Duodenal mucosa (tissue), 2 donors: Measurements from ENCODE around the gene DPCD.

ENCODE experiments used
- H3K27ac ChIP-seq: one replicate; pipeline ENCODE4 v1.7.0; 2013; ENCODE audit warnings: low read depth, low read length
- H3K27me3 ChIP-seq, 2 donors: one replicate each; pipeline ENCODE4 v1.7.0; 2013; ENCODE audit warnings: low read length in 2 of 2, control low read depth in 1 of 2; ENCODE audit not compliant: insufficient read depth in 2 of 2, control insufficient read depth in 1 of 2
- H3K36me3 ChIP-seq, 2 donors: one replicate each; pipeline ENCODE4 v1.7.0; 2013; ENCODE audit warnings: low read length in 2 of 2, control low read depth in 1 of 2; ENCODE audit not compliant: insufficient read depth in 2 of 2, control insufficient read depth in 1 of 2
- H3K4me1 ChIP-seq, 2 donors: one replicate each; pipeline ENCODE4 v1.7.0; 2013; ENCODE audit warnings: low read length in 2 of 2, control low read depth in 1 of 2; ENCODE audit not compliant: insufficient read depth in 2 of 2, control insufficient read depth in 1 of 2
- H3K4me3 ChIP-seq, 2 donors: one replicate each; pipeline ENCODE4 v1.7.0; 2013; ENCODE audit warnings: low read length in 2 of 2, low read depth in 1 of 2
- H3K9ac ChIP-seq, 2 donors: one replicate each; pipeline ENCODE4 v1.7.0; 2013; ENCODE audit warnings: low read length in 2 of 2, low read depth in 1 of 2
- H3K9me3 ChIP-seq, 2 donors: one replicate each; pipeline ENCODE4 v1.7.0; 2013; ENCODE audit warnings: low read length in 2 of 2, control low read depth in 1 of 2; ENCODE audit not compliant: control insufficient read depth in 1 of 2

Gene DPCD

DNA sequence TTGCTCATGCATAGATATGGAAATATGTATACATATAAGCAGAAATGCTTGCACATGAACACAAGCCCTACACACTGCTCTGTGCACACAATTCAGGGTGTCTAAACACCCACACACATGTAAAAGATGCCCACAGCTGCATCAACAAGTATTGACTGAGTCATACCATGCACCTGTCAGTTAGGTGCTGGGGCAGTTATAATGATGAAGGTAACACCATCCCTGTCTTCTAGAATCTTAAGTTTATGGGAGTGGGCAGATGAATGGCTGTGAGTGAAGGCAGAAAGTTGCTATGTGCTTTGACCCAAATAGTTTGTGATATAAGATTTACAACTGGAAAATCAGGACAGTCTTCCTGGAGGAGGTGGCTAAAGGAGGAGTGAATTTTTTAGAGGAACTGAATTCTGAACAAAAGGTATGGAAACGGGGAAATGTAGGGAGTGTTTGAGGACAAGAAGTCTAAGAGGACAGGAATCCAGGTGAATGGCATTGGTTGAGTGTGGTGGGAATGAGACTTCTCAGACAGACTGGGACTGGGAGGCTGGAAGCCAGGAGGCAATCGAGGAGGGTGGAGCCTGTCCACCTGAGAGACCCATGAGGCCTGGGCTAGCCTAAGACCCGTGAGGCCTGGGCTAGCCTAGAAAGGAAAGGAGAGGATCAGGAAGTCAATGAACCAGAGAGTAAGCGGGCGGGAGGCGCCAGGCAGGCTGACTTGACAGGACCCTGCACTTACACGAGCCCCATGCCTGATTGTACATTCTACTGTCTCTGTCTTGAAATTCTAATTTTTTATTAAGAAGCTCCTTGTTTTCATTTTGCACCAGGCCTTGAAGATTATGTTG, 20.7 kb upstream of the DPCD start:
- peaks cover 53 to 69% of the 10 kb centered on the region in 2 donors for H3K27me3 ChIP-seq
- H3K9ac ChIP-seq, result no peak overlapping the region
- no peak overlapping the region for H3K4me3 ChIP-seq
- H3K4me1 ChIP-seq, result peaks cover 12 to 24% of the 10 kb centered on the region in 2 donors
- no peak overlapping the region for H3K27ac ChIP-seq
- H3K9me3 ChIP-seq, result no peaks in the 10 kb centered on the region
- H3K36me3 ChIP-seq, result no peaks in the 10 kb centered on the region

DNA sequence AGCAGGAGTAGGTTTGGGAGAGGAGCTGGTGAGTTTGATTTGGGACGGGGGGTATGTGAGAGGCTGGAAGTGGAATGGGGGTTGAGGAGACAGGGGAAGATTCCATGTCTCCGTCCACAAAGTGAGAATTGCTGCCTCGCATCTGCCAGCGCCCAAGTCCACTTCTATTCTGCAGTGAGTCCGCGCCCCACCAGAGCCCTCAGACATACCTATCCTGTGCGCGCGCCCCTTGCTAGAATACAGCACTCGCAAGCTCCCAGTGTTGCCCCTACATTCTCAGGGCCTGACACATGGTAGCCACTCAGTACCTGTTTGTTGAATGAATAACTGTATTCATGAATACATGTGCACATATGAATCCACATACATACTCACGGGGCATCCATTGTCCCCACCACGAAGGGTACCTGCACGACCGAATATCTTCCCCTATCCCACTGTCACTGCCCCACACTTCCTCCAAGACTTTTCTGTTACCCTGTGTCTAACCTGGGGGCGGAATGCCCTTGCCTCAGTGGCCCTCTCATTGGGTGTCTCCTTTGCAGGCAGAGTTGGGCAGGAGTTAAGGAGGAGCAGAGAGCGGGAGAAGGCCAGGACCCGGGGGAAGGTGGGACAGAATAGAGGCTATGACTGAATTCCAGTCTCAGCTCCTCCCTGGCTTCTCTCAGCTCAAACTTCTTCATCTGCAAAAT, 19.9 kb upstream of the DPCD start:
- Histone ChIP-seq H3K9ac (no peak overlapping the region), H3K4me3 (no peak overlapping the region), H3K4me1 (peaks cover 12 to 24% of the 10 kb centered on the region in 2 donors), H3K27me3 (peaks cover 53 to 65% of the 10 kb centered on the region in 2 donors), H3K36me3 (no peaks in the 10 kb centered on the region), H3K27ac (no peak overlapping the region), H3K9me3 (peaks cover 7 to 8% of the 10 kb centered on the region in 2 donors)

DNA sequence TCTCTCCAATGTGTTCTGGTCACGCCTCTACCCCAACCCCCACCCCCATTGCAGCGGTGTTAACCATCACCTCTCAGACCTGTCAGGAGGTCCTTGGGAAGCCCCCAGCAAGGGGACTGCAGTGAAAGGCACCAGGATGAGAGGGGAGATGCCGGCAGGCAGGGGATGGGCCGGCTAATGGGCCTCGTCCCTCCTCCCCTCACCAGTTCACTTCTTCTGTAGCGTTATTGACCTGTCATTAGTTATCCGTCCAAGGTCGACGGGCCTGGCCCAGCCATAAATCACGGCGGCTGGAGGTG, 18.8 kb upstream of the DPCD start:
- H3K27me3 ChIP-seq, result peaks cover 50 to 62% of the 10 kb centered on the region in 2 donors
- H3K9me3 ChIP-seq, result peaks cover 9 to 10% of the 10 kb centered on the region in 2 donors
- no peak overlapping the region for H3K9ac ChIP-seq
- peak overlapping the region in 1 of 2 donors; percentile 79 for H3K4me3 ChIP-seq
- H3K4me1 ChIP-seq, result peaks cover 12 to 24% of the 10 kb centered on the region in 2 donors
- H3K36me3 ChIP-seq, result no peaks in the 10 kb centered on the region
- no peak overlapping the region for H3K27ac ChIP-seq

DNA sequence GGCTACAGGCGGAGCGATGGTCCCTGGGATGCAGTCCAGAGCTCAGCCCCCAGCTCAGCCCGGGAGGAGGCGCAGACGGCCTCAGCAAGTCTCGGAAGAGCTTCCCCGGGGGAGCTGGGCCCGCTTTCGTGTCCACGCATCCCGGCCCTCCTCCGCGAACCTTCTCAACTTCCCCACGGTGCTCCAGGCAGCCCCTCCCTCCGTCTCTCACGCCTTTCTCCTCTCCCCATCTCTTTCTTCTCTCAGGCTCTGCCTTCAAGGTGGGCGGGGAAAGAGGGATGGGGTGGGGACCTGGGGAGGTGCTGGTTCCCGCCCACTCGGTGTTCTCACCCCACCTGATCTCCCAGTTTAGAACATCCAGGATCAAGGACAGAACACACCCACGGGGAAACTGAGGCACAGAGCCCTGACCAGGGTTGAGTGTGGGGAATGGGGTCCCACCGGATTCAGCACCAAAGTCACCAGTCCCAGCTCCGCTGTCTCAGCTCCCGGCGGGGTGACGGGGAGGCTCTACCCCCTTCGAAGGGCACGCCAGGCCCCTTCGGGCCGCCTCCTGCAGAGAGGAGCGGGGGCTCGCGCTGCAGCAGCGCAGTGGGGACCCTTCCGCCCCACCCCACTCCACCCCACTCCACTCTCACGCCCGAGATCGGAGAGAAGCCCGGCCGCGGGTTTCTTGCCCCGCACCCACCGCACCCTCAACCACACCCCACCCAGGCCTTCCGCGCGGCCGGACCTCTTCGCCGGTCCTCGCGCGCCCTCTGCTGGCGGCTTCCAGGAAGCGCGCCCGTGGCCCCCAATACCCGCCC, 18.3 kb upstream of the DPCD start:
- Histone ChIP-seq H3K27ac (no peak overlapping the region), H3K27me3 (peaks cover 48 to 61% of the 10 kb centered on the region in 2 donors), H3K4me3 (peak overlapping the region; percentile 79 to 83)

DNA sequence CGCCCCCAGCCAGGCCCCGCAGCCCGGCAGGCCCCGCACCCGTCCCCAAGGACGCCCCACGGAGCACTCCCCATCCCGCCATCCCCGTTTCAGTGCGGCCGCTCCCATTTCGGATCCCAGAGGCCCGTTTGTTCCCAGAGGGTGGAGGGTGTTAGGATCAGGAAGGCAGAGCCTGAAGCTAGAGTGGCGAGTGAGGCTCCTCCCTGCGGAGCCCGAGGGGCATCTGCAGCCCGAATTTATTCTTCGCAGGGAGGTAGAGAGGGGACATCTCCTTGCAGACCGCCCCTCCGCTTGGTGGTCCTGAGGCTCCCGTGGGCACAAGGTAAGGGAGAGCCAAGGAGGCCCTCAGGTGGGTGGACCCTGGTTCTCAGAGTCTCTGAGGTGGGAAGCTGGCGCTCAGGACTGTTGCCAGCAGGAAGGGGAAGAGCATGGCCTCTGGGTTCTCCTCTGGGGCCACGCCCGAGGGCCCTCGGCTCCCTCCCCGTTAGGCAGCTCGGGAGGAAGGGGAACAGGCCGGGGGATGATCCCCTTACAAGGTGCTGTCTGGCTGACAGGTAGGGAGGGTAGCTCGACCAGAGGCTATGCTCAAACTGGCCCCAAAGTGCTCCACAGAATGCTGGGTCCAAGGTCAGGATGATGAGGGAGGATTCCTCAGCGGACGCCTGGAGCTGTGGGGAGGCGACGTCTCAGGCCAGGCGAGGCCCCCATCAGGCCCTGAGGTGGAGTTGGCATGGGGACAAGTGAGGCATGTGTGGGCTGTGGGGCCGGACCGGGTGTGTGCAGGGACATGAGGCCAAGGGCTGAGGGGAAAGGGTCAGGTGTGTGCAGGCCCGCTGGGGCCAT, 17.5 kb upstream of the DPCD start:
- Histone ChIP-seq H3K9ac (peak overlapping the region; percentile 37 to 43), H3K4me1 (peaks cover 12 to 24% of the 10 kb centered on the region in 2 donors), H3K27me3 (peaks cover 40 to 53% of the 10 kb centered on the region in 2 donors), H3K4me3 (peak overlapping the region; percentile 63 to 83), H3K9me3 (peaks cover 9 to 10% of the 10 kb centered on the region in 2 donors), H3K36me3 (no peaks in the 10 kb centered on the region), H3K27ac (no peak overlapping the region)

More for the DNA sequence above, 18.3 kb upstream of the DPCD start:
- Histone ChIP-seq H3K9me3 (peaks cover 9 to 10% of the 10 kb centered on the region in 2 donors), H3K36me3 (no peaks in the 10 kb centered on the region), H3K9ac (no peak overlapping the region), H3K4me1 (peaks cover 12 to 24% of the 10 kb centered on the region in 2 donors)

DNA sequence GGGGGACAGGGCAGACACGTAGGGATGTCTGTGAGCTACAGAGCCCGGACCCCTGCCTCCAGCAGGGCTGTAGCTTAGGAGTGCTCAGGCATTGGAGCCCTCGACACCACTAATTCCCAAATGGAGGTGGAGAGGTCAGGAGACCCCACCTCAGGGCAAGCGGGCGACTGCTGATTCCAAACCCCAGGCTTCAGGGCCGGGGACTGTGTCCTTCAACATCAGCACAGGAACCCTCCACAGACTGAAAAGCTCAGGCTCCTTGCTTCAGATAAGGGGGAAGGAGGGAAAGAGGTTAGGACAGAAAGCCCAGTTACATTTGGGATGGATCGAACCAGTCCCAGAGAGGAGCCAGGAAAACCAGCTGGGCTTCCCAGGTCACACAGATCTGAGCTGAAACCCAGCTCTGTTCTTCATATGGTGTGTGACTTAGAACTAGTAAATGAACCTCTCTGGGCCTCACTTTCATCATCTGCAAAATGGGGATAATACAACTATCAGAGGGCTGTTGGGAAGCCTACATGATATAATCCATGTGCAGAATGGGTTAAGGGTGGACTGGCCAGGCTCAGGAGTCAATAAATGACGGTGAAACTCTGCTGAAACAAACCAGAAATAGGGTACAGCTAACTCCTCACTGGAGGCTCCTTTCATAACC, 16.7 kb upstream of the DPCD start:
- H3K27ac ChIP-seq, result no peak overlapping the region
- H3K27me3 ChIP-seq, result peaks cover 33 to 45% of the 10 kb centered on the region in 2 donors
- H3K9me3 ChIP-seq, result peaks cover 9 to 10% of the 10 kb centered on the region in 2 donors
- no peak overlapping the region for H3K4me3 ChIP-seq
- H3K9ac ChIP-seq, result no peak overlapping the region
- peaks cover 12 to 21% of the 10 kb centered on the region in 2 donors for H3K4me1 ChIP-seq
- no peaks in the 10 kb centered on the region for H3K36me3 ChIP-seq

DNA sequence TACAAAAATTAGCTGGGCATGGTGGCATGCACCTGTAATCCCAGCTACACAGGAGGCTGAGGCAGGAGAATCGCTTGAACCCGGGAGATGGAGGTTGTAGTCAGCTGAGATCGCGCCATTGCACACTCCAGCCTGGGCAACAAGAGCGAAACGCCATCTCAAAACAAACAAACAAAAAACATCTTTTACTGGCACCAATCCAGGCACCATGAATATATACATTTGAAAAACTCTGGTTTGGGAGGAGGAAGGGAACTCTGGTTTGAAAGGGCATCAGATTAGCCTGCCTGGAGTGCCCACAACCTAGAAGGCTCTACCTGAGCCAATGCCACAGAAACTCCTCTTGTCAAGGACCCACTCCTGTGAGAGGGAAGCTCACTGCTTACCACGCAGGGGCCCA, 16.0 kb upstream of the DPCD start:
- Histone ChIP-seq H3K9me3 (peaks cover 9 to 10% of the 10 kb centered on the region in 2 donors), H3K27ac (no peak overlapping the region), H3K9ac (no peak overlapping the region), H3K36me3 (peaks cover 0 to 7% of the 10 kb centered on the region in 2 donors), H3K4me3 (no peak overlapping the region), H3K4me1 (peaks cover 12 to 15% of the 10 kb centered on the region in 2 donors), H3K27me3 (peaks cover 26 to 40% of the 10 kb centered on the region in 2 donors)

DNA sequence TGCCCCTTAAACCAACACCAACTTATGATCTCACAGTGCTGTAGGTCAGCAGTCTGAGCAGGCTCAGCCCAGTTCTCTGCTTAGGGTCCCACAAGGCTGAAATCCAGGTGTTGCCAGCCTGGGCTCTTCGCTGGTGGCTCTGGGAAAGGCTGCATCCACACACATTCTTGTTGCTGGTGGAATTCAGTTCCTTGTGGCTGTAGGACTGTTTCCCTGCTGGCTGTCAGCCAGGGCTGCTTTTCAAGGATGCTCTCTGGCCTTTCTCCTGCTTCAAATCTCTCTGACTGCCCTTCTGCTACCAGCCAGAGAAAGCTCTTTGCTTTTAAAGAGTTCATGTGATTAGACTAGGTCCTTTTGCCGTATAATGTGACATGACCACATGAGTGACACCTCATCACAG, 15.3 kb upstream of the DPCD start:
- H3K27ac ChIP-seq, result no peak overlapping the region
- peaks cover 19 to 34% of the 10 kb centered on the region in 2 donors for H3K27me3 ChIP-seq
- H3K9me3 ChIP-seq, result peaks cover 9 to 10% of the 10 kb centered on the region in 2 donors
- H3K9ac ChIP-seq, result no peak overlapping the region
- no peak overlapping the region for H3K4me3 ChIP-seq
- H3K36me3 ChIP-seq, result peaks cover 0 to 11% of the 10 kb centered on the region in 2 donors
- H3K4me1 ChIP-seq, result peaks cover 12 to 15% of the 10 kb centered on the region in 2 donors
